ENCODE results near the gene TMF1. TPM values are rescaled to one million over a fixed set of nuclear protein-coding genes. Genes with fewer than 3 reads are reported as not detected.
A peak's percentile ranks its signal among the peaks of the same experiment; 100 is the strongest.

TMF1 gene
- 14.8 and 16.8 TPM in 2 replicates for total RNA-seq (2014; rRNA removed; shearing (Covaris generic))
- polyA plus RNA-seq (2014; cell fraction: nucleus; rRNA removed), result 5.0 and 10.8 TPM in 2 replicates

GRCh38 chr3:69051756-69052471 lies at the start of gene TMF1:
TSS of gene TMF1 (minus strand) at chr3:69052333. CDS start at chr3:69052086, 247 bp downstream.
- peak; percentile 95 for DNase-seq (ENCODE audit: extremely low read depth, low read depth)

GRCh38 chr3:69099576-69099975 lies 47.4 kb upstream of the TMF1 start:
- DNase-seq (ENCODE audit: extremely low read depth, low read depth), result no peak

GRCh38 chr3:69097407-69098086 lies 45.4 kb upstream of the TMF1 start:
- DNase-seq (ENCODE audit: extremely low read depth, low read depth), result no peak

DNA sequence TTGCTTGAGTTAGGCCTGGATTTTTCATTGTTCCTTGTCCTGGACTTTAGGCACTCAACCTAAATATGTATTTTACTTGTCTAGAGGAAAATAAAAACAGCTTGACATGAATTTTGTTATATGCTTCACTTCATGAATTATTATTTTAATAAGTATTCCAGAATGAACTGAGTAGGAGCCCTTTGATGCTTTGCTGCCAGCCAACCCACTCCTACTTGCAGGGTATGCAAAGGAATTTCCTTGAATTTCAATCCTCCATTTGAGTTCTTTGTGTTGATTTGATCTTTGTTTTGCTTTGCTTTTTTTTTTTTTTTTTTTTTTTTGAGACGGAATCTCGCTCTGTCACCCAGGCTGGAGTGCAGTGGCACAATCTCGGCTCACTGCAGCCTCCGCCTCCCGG lies 44.2 kb upstream of the TMF1 start:
- no peak for DNase-seq (ENCODE audit: extremely low read depth, low read depth)

DNA sequence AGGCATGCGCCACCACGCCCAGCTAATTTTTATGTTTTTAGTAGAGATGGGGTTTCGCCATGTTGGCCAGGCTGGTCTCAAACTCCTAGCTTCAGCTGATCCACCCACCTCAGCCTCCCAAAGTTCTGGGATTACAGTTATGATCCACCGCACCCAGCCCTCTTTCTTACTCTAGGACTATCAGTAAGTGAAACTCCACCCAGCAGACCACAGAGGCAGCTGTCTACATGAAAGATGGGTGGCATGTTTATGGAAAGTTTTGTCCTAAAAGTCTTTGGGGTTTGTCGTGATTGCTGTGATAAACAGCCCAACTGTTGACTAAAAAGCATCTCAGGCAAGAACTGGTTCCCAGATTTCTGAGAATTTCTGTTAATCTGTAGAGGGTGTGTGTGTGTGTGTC lies 43.5 kb upstream of the TMF1 start:
- DNase-seq (ENCODE audit: extremely low read depth, low read depth), result no peak

GRCh38 chr3:69094467-69095205 lies 42.5 kb upstream of the TMF1 start:
- DNase-seq (ENCODE audit: extremely low read depth, low read depth), result no peak

GRCh38 chr3:69092030-69092516 lies 39.9 kb upstream of the TMF1 start:
- DNase-seq (ENCODE audit: extremely low read depth, low read depth), result no peak

DNA sequence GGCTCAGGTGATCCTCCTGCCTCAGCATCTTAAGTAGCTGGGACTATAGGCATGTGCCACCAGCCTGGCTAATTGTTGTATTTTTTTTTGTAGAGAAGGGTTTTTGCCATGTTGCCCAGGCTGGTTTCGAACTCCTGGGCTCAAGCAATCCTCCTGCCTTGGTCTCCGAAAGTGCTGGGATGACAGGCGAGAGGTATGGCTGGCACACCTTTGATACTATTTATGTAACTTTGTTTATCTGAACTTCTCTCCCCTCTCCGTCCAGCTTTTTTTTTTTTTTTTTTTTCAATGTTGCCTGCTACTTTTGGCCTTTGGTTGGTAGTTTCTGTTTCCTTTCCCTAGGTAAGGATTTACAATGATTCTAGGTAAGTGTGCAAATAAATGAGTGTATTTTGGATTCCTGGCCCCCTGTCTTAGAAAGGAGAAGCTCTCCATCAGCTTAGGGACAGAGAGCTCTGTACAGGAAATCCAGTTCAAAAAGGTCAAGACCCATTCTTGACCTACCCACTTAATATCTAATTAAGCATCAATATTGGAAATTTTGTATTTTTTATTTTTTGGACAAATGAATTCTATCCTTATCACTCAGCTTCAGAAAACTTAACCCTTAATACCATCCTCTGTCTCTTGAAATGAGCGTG lies 39.4 kb upstream of the TMF1 start:
- DNase-seq (ENCODE audit: extremely low read depth, low read depth), result no peak

DNA sequence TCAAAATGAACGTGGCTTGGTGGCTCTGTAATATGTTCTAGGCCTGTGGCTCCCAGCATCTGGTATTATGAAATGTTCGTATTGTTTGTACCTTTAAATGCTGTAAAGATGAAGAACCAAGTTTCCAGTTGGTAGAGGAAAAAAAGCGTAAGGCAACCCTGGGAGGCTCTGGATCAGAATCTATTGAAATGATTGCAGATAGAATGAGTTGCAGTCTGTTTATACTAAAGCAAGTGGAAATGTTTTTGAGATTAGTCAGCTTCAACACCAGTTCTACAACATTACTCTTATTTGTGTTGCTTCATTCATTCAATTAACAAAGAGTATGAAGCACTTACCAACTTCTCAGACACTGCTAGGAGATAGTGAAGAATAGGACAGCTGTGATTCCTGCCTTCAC lies 37.9 kb upstream of the TMF1 start:
- DNase-seq (ENCODE audit: extremely low read depth, low read depth), result no peak

DNA sequence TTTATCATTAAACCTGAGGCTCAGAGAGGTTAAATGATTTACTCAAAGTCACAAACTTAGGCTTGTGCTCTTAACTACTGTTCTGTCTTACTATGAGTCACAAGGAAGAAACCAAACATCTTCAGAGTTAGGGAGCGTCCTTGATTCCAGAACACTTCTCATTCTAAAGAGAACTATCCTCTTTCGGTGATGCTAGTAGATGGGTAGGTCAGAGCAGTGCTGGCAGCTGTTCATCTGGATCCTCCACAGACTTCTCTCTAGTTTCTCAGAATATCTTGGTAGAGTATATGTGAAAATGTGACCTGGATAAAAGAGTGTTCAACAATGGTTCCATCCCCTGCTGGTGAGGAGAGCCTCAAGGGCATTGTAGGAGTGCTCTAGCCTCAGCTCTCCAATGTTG lies 35.9 kb upstream of the TMF1 start:
- DNase-seq (ENCODE audit: extremely low read depth, low read depth), result no peak

GRCh38 chr3:69087030-69087791 lies 35.1 kb upstream of the TMF1 start:
- no peak for DNase-seq (ENCODE audit: extremely low read depth, low read depth)

DNA sequence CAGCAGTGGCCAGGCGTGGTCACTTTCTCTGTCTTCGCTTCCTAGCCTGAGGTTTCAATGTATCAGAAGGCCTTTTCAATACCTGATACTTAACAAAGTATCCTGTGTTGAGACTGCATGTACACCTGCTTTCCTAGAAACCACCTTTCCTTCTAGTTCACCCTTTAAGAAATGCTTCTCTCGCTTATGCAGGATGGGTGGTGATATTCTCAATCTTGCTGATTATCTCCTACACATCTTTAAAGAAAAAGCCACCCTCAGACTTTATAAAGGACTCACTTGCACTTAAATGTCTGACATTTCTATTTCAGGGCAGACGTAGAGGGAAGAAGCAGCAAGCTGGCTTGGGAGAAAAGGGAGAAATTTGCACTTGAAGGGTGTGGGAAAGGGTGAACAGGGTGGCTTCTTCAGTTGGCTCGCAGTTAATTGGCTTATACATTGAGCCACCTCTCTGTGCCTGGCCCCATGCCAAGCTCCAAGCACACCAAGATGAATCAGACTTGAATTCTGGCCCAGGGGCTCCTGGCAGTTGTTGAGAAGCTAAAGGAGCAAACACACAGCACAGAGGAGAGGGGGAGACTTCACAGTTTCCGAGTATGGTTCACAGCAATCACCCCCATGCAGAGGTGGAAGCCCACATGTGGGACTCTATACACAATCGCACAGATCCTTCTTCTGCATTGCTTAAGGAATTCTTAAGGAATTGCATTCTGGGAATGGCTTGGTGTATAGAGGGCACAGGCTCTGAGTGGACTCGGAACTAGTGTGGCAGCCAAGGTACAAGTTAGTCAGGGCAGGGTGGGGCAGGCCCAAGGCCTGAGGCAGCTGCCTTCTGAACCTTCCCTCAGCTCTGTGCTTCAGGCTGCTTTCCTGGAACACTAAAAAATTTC lies 33.9 kb upstream of the TMF1 start:
- DNase-seq (ENCODE audit: extremely low read depth, low read depth), result peak; percentile 83

- no peak for DNase-seq (ENCODE audit: extremely low read depth, low read depth)
These were observed 33.2 kb upstream of the TMF1 start for GRCh38 chr3:69085168-69085832.

DNA sequence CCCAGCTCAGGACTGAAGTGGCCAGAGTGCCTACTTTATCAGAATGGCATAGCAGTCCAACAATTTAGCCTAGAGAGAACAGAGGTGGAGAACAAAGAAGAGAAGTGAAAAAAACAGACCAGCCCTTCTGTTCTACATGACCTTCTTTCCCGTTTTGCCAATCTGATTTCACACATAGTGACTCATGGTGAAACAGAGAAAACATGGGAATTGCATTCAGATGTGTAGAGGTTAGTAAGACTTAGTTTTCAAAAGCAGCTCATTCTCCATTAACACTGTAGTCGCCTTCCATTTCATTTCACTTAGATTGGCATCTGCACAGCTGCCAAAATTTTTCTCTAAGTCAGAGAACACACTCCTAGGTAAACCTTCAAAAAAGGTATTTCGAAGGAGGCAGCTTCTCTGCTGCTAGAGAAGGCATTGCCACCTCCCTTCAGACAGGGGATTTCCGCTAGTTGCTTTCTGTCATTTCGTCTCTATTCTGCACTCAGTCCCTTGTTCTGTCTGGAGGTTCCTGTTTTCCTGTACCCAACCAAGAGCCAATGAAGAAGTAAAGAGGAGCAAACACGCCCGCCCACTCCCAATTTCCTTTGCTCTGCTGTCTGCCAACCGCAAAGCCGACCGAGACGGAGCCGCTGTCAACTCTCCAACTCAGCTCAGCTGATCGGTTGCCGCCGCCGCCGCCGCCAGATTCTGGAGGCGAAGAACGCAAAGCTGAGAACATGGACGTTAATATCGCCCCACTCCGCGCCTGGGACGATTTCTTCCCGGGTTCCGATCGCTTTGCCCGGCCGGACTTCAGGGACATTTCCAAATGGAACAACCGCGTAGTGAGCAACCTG lies 32.4 kb upstream of the TMF1 start, which contains the start of gene ARL6IP5:
TSS of gene ARL6IP5 (plus strand) at position 612 of the 842 bp plus-strand sequence. CDS start at position 723, 111 bp downstream.
- peak; percentile 86 for DNase-seq (ENCODE audit: extremely low read depth, low read depth)

DNA sequence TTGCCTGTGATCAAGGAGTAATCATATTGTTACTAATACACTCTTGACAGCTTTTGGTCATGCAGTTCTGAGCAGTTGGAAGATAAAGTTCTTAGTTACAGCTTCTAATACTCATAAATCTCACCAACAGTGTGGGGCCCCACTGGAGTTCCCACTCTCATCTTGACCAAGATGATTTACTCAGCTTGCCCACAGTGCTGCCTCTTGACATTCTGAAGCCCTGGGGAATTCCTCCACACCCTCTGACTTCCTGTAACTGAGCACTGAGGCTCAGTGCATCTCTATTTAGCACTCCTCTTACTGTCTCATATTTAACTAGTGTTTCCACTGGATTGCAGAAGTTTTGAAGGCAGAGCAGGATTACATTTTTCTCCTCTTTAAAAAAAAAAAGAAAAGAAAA lies 30.7 kb upstream of the TMF1 start:
- peak; percentile 72 for DNase-seq (ENCODE audit: extremely low read depth, low read depth)

DNA sequence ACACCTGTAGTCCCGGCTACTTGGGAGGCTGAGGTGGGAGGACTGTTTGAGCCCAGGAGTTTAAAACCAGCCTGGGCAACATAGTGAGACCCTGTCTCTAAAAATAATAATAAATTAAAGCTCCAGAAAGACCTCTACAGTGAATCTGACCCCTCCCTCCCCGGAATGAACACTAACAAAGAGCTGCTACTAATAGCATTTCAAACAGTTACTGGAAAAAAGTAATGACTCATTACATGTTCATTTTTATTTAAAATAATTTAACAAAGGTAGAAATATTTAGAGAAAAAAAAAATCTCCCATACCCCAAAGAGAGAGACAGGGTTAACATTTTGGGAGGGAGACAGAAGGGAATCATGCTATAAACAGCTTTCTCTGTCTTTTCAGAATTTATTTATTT lies 30.2 kb upstream of the TMF1 start:
- DNase-seq (ENCODE audit: extremely low read depth, low read depth), result no peak

DNA sequence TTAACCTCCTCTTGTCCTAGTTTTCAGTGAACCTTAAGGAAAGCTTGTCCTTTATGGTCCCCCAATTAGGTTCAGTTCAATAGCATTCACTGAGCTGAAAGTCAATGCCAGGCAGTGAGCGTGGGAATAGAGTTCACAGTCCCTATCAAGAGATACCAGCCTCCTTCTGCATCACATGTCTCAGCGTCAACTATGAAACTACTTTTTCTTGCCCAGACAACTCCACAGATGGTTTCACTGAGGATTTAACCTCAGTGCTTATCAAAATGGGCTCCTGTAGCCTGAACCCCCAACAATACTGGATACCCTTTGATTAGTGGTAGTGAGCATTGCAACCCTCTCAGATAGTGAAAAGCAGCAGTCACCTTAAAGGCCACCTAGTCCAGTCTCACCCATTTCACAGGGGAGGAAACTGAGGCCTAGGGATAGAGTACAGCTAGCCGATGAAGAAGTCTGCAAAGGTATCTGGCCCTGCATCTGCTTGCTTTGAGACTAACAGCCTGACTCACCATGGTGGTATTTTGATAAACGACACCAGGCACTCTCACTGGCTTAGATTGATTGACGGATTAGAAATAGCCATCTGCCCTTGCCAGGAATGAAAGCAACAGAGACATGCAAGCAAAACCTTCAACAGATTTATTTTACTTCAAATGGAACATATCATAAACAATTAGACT lies 29.6 kb upstream of the TMF1 start:
- peak; percentile 62 for DNase-seq (ENCODE audit: extremely low read depth, low read depth)

All from NCI-H460 (cell line).